ENCODE results near the gene PLAGL2. TPM values are rescaled to one million over a fixed set of nuclear protein-coding genes. Genes with fewer than 3 reads are reported as not detected.
"Not testable (repeated sequence)": the region's sequence is repeated elsewhere in the genome, so short reads cannot be mapped to it uniquely, and the experiment has no call there.

Gene PLAGL2
- polyA plus RNA-seq, 3 donors from 2014 or later, result 1.3 to 3.4 (median 1.6) TPM

DNA sequence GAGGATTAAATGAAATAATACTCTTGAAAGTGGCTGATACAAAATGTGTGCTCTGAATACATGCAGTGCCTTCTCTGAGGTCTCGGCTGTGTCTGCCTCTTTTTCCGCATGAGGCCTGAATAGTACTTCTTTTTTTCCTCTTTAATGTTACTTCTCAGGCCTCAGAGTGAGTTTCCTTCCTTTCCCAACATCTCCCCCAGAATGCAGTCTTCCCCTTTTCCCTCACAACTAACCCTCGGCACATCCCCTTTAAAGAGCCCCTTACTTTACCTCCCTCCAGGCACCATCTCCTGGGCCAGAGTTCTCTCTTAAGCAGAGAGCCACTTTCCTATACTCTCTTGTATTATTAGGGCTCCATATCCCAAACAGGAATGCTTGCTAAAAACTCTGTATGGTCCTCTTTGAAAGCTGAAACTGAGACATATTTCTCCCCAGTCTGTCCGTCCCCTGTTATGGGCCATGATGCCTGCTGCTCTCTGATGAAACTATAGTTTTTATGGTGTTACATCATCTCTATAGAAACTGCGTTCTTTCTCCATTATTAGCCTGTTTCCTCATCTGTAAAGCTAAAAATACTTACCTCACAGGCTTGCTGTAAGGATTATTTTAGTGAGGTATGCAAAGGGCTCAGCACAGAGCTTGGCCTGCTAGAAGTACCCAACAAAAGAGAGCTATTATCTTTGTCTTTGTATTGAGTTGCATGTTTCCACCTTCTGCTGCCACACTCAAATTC lies 2.3 kb downstream of the PLAGL2 start:
- H3K4me3 Mint-ChIP-seq, result peak overlapping the region; percentile 19 to 94 (median 93)
- peaks cover 49 to 72% of the 10 kb centered on the region in 2 donors for H3K4me1 Mint-ChIP-seq
- H3K27ac Mint-ChIP-seq, result peak overlapping the region in 5 of 6 donors; percentile 2 to 85 (median 66)
- no peaks in the 10 kb centered on the region for H3K36me3 Mint-ChIP-seq
- no peak for DNase-seq
- H3K9me3 Mint-ChIP-seq, result no peaks in the 10 kb centered on the region
- H3K27me3 Mint-ChIP-seq (ENCODE audit: low read depth in 3 of 3), result peaks cover 0 to 5% (median 3%) of the 10 kb centered on the region in 3 donors

- DNase-seq, result no peak
- Mint-ChIP-seq H3K36me3 (no peaks in the 10 kb centered on the region), H3K4me3 (no peak overlapping the region), H3K9me3 (no peaks in the 10 kb centered on the region), H3K27ac (peak overlapping the region in 2 of 6 donors; percentile 3 to 20), H3K4me1 (peaks cover 44 to 64% of the 10 kb centered on the region in 2 donors), H3K27me3 (ENCODE audit: low read depth in 3 of 3) (peaks cover 0 to 5% (median 3%) of the 10 kb centered on the region in 3 donors)
Observed at GRCh38 chr20:32204205-32205109, 3.1 kb downstream of the PLAGL2 start.

GRCh38 chr20:32203356-32204204 lies 4.0 kb downstream of the PLAGL2 start:
- Mint-ChIP-seq H3K27me3 (ENCODE audit: low read depth in 3 of 3) (peaks cover 0 to 5% (median 3%) of the 10 kb centered on the region in 3 donors), H3K4me3 (no peak overlapping the region), H3K36me3 (no peaks in the 10 kb centered on the region), H3K4me1 (peaks cover 36 to 62% of the 10 kb centered on the region in 2 donors), H3K9me3 (no peaks in the 10 kb centered on the region), H3K27ac (peak overlapping the region in 2 of 6 donors; percentile 6 to 52)
- no peak for DNase-seq

DNA sequence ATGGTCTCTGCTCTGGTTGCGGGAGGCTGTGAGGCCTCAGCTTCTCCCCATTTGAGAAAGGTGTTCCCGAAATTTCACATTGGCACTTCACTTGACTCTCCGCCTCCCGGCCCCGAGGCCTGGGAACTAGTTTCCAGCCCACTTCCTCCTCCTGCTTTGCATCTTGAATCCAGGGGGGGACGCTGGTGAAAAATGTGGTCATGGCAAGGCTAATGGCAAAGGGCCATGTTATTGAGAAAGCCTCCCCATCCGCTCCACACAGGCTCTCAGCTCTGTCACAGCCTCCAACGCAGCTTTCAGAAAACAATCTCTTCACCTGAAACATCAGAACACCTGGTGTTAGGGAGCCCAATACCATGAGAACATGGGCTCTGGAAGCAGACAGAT lies 5.6 kb downstream of the PLAGL2 start:
- H3K27ac Mint-ChIP-seq, result peak overlapping the region in 1 of 6 donors; percentile 59
- H3K4me3 Mint-ChIP-seq, result no peak overlapping the region
- DNase-seq, result no peak
- H3K36me3 Mint-ChIP-seq, result peaks cover 0 to 7% (median 5%) of the 10 kb centered on the region in 3 donors
- peaks cover 26 to 53% of the 10 kb centered on the region in 2 donors for H3K4me1 Mint-ChIP-seq
- H3K9me3 Mint-ChIP-seq, result no peaks in the 10 kb centered on the region
- H3K27me3 Mint-ChIP-seq (ENCODE audit: low read depth in 3 of 3), result peaks cover 0 to 5% (median 3%) of the 10 kb centered on the region in 3 donors

DNA sequence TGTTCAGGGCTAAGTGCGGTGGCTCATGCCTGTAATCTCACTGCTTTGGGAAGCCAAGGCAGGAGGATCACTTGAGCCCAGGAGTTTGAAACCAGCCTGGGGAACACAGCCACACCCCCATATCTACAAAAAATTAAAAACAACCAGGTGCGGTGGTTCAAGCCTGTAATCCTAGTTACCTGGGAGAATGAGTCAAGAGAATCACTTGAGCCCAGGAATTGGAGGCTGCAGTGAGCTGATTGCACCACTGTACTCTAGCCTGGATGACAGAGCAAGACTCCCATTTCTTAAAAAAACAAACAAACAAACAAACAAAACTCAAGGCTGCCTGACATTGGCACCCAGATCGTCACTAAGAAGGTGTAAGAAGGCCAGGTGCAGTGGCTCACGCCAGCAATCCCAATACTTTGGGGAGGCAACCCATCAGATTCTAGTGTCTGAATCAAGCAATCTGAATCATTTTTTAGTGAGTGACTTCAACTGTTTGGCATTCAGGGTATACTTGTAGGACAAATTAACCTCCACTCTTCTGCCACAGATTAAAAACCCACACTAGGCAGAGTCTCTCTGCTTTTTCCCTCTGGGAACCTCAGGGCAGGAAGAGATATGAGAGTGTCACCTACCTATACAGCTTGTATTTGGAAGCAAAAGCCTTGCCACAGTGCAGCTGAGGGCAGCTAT lies 6.1 kb downstream of the PLAGL2 start:
- DNase-seq, result no peak
- Mint-ChIP-seq H3K4me3 (no peak overlapping the region), H3K4me1 (peaks cover 21 to 48% of the 10 kb centered on the region in 2 donors), H3K27me3 (ENCODE audit: low read depth in 3 of 3) (peaks cover 0 to 5% (median 0%) of the 10 kb centered on the region in 3 donors), H3K27ac (no peak overlapping the region), H3K9me3 (no peaks in the 10 kb centered on the region), H3K36me3 (peaks cover 0 to 7% (median 5%) of the 10 kb centered on the region in 3 donors)

DNA sequence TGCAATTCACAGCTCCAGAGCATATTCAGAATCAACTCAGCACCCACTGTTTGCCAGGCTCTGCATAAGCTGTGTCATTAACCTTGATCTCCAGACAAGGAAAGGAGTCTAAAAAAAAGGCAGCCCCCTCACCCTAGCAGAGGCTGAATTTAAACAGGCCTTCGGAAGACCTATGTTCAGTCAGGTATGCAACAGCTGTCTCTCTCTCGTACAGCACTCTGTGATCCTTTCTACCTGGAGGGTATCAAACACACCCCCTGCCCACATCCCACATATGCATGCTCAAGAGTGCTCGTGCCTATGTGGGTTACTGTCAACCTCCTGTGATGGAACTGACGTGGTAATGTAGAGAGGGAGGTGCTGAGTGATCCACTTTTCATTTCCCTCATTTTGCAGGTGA lies 8.5 kb downstream of the PLAGL2 start:
- H3K27ac Mint-ChIP-seq, result peak overlapping the region in 2 of 6 donors; percentile 10 to 23
- peaks cover 0 to 27% (median 9%) of the 10 kb centered on the region in 3 donors for H3K36me3 Mint-ChIP-seq
- peaks cover 0 to 2% (median 0%) of the 10 kb centered on the region in 3 donors for H3K27me3 Mint-ChIP-seq (ENCODE audit: low read depth in 3 of 3)

DNA sequence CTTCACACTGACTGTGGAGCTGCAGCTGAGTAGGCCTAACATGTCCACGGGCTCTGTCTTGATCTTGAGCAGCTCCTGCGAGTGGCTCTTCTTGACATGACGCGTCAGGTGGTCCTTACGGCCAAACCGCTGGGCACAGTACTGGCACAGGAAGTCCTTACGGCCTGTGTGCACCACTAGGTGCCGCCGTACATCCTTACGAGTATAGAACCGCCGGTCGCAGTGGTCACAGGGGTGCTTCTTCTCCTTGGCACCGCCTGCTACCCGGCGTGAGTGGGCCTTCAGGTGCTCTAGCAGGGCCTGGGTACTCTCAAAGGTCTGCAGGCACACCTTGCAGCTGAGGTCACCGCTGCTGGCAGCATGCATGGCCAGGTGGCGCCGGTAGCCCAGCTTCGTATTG lies 10.4 kb downstream of the PLAGL2 start:
- not testable (repeated sequence) for H3K9me3 Mint-ChIP-seq; H3K4me3 Mint-ChIP-seq; DNase-seq; H3K27me3 Mint-ChIP-seq (ENCODE audit: low read depth in 3 of 3); H3K4me1 Mint-ChIP-seq; H3K27ac Mint-ChIP-seq
- peaks cover 0 to 32% (median 9%) of the 10 kb centered on the region in 3 donors for H3K36me3 Mint-ChIP-seq

More for the DNA sequence above, 8.5 kb downstream of the PLAGL2 start:
- no peak for DNase-seq
- Mint-ChIP-seq H3K4me3 (no peak overlapping the region), H3K4me1 (peaks cover 5 to 23% of the 10 kb centered on the region in 2 donors), H3K9me3 (no peaks in the 10 kb centered on the region)

DNA sequence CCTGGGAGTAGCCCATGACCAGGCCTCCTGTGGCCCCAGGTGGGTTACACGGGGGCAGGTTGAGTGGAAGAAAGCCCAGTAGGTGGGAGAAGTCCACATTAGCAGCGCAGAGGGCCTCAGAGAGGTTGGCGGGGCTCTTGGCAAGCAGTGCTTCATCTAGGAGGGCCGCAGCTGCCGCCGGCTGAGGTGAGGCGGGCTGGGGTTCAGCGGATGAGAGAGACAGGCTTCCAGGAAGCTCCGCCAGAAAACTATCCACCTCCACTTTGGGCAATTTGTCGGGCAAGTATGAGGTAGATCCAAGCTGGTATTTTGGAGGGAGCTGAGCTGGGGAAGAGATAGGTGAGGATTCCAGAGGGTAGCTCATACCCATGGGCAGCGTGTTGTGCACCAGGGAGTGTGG lies 10.9 kb downstream of the PLAGL2 start:
- DNase-seq; H3K27me3 Mint-ChIP-seq (ENCODE audit: low read depth in 3 of 3); H3K4me1 Mint-ChIP-seq; H3K9me3 Mint-ChIP-seq; H3K4me3 Mint-ChIP-seq; H3K27ac Mint-ChIP-seq: not testable (repeated sequence)
- peaks cover 0 to 32% (median 9%) of the 10 kb centered on the region in 3 donors for H3K36me3 Mint-ChIP-seq

DNA sequence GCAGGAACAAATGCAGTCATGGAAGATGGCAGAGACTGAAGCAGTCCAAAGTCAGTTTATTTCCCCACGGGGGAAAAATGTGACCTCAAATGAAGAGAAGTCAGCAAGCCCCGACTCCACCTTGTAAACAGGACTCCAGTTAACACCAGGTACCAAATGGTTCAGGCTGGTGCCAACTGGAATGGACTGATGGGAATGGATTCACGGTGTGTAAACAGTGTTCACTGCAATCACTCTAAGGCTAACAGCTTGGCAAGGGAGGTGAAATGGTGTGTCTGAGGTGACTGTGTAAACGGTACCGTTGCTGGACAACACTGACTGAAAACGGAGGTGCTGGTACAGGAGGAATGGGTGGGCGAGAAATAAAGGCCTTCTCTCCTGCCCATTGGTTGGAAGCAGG lies 12.0 kb downstream of the PLAGL2 start:
- no peak overlapping the region for H3K4me3 Mint-ChIP-seq
- no peak for DNase-seq
- H3K9me3 Mint-ChIP-seq, result no peaks in the 10 kb centered on the region
- H3K36me3 Mint-ChIP-seq, result peaks cover 0 to 32% (median 9%) of the 10 kb centered on the region in 3 donors
- H3K27ac Mint-ChIP-seq, result peak overlapping the region in 1 of 6 donors; percentile 65
- H3K27me3 Mint-ChIP-seq (ENCODE audit: low read depth in 3 of 3), result peaks cover 0 to 2% (median 0%) of the 10 kb centered on the region in 3 donors
- H3K4me1 Mint-ChIP-seq, result peaks cover 7 to 13% of the 10 kb centered on the region in 2 donors

GRCh38 chr20:32193996-32194395 lies 13.5 kb downstream of the PLAGL2 start:
- Mint-ChIP-seq H3K4me3 (no peak overlapping the region), H3K4me1 (peaks cover 15 to 20% of the 10 kb centered on the region in 2 donors), H3K27me3 (ENCODE audit: low read depth in 3 of 3) (peaks cover 0 to 2% (median 1%) of the 10 kb centered on the region in 3 donors), H3K36me3 (peaks cover 0 to 32% (median 9%) of the 10 kb centered on the region in 3 donors), H3K9me3 (no peaks in the 10 kb centered on the region), H3K27ac (peak overlapping the region in 1 of 6 donors; percentile 37)
- DNase-seq, result no peak

GRCh38 chr20:32193336-32193735 lies 14.2 kb downstream of the PLAGL2 start:
- not testable (repeated sequence) for H3K9me3 Mint-ChIP-seq; H3K27me3 Mint-ChIP-seq (ENCODE audit: low read depth in 3 of 3); H3K4me3 Mint-ChIP-seq; DNase-seq
- Mint-ChIP-seq H3K4me1 (peaks cover 18 to 22% of the 10 kb centered on the region in 2 donors), H3K36me3 (peaks cover 0 to 32% (median 9%) of the 10 kb centered on the region in 3 donors), H3K27ac (peak overlapping the region in 2 of 6 donors; percentile 9 to 34)

GRCh38 chr20:32192698-32193097 lies 14.8 kb downstream of the PLAGL2 start:
- H3K9me3 Mint-ChIP-seq, result no peaks in the 10 kb centered on the region
- H3K27ac Mint-ChIP-seq, result peak overlapping the region in 1 of 6 donors; percentile 39
- peaks cover 0 to 28% (median 5%) of the 10 kb centered on the region in 3 donors for H3K36me3 Mint-ChIP-seq
- DNase-seq, result no peak
- peaks cover 1 to 2% (median 2%) of the 10 kb centered on the region in 3 donors for H3K27me3 Mint-ChIP-seq (ENCODE audit: low read depth in 3 of 3)
- no peak overlapping the region for H3K4me3 Mint-ChIP-seq
- peaks cover 18 to 22% of the 10 kb centered on the region in 2 donors for H3K4me1 Mint-ChIP-seq
